ENCODE results near the gene PRDM5. TPM values are rescaled to one million over a fixed set of nuclear protein-coding genes. Genes with fewer than 3 reads are reported as not detected.

The PRDM5 gene
- polyA plus RNA-seq, 1 donor (not counting 4 experiments of a cell fraction or from before 2014, with no cell fraction given): 3.6 TPM

GRCh38 chr4:120671538-120671937 is 251.0 kb downstream of the PRDM5 start:
- Histone ChIP-seq H3K36me3 (ENCODE audit: control insufficient read depth in 2 of 2, extremely low read depth in 1 of 2, insufficient read depth in 2 of 2, low read length in 2 of 2) (no peaks in the 10 kb centered on the region), H3K4me2 (ENCODE audit: control insufficient read depth, extremely low read depth, insufficient read depth, low read depth, low read length) (no peak overlapping the region), H3K9me3 (ENCODE audit: control insufficient read depth, low read depth, low read length) (no peaks in the 10 kb centered on the region), H3K27me3 (ENCODE audit: control insufficient read depth, extremely low read depth, insufficient read depth, low read length) (no peaks in the 10 kb centered on the region), H3K27ac (ENCODE audit: control insufficient read depth, insufficient read depth, low read length) (no peak overlapping the region), H3K9me1 (ENCODE audit: control insufficient read depth, extremely low read depth, insufficient read depth, low read length) (no peaks in the 10 kb centered on the region), H3K79me2 (ENCODE audit: control insufficient read depth, insufficient read depth, low read length) (no peaks in the 10 kb centered on the region), H3K4me3 (ENCODE audit: control insufficient read depth in 2 of 3, extremely low read depth in 1 of 3, insufficient read depth in 2 of 3, low read depth in 1 of 3, low read length in 3 of 3) (no peak overlapping the region), H3K9ac (ENCODE audit: control insufficient read depth, extremely low read depth, insufficient read depth, low read length) (no peak overlapping the region), H3K4me1 (ENCODE audit: control insufficient read depth, extremely low read depth, insufficient read depth, low read length) (no peaks in the 10 kb centered on the region), H2AFZ (ENCODE audit: control insufficient read depth, low read length) (no peak overlapping the region), H4K20me1 (ENCODE audit: control insufficient read depth, extremely low read depth, insufficient read depth, low read length) (no peaks in the 10 kb centered on the region)
- dilution Hi-C loops (cut with MboI; ENCODE audit: extremely low pct_ligation_motif_present, low sequenced_read_pairs): no loop called here
- TF ChIP-seq CTCF (optimal IDR thresholded peaks at IDR 0.05 in 1 of 3, IDR thresholded peaks at IDR 0.05 in 1 of 3, conservative IDR thresholded peaks at IDR 0.05 in 1 of 3; ENCODE audit: extremely low read depth in 1 of 3, insufficient read depth in 2 of 3, low read length in 3 of 3) (no peak), EZH2 (IDR thresholded peaks at IDR 0.05; ENCODE audit: low read length) (no peak)
- DNase-seq (ENCODE audit: low read depth, low spot score) (no peak), FAIRE-seq (no peak)

- FAIRE-seq (no peak), DNase-seq (ENCODE audit: low read depth, low spot score) (no peak)
- no peak for TF ChIP-seq CTCF (optimal IDR thresholded peaks at IDR 0.05 in 1 of 3, IDR thresholded peaks at IDR 0.05 in 1 of 3, conservative IDR thresholded peaks at IDR 0.05 in 1 of 3; ENCODE audit: extremely low read depth in 1 of 3, insufficient read depth in 2 of 3, low read length in 3 of 3)
- no peak for TF ChIP-seq EZH2 (IDR thresholded peaks at IDR 0.05; ENCODE audit: low read length)
- dilution Hi-C loops (cut with MboI; ENCODE audit: extremely low pct_ligation_motif_present, low sequenced_read_pairs): no loop called here
- no peak overlapping the region for H3K4me3 ChIP-seq (ENCODE audit: control insufficient read depth in 2 of 3, extremely low read depth in 1 of 3, insufficient read depth in 2 of 3, low read depth in 1 of 3, low read length in 3 of 3)
- no peaks in the 10 kb centered on the region for H4K20me1 ChIP-seq (ENCODE audit: control insufficient read depth, extremely low read depth, insufficient read depth, low read length)
- no peaks in the 10 kb centered on the region for H3K9me3 ChIP-seq (ENCODE audit: control insufficient read depth, low read depth, low read length)
- H3K36me3 ChIP-seq (ENCODE audit: control insufficient read depth in 2 of 2, extremely low read depth in 1 of 2, insufficient read depth in 2 of 2, low read length in 2 of 2): no peaks in the 10 kb centered on the region
- no peaks in the 10 kb centered on the region for H3K27me3 ChIP-seq (ENCODE audit: control insufficient read depth, extremely low read depth, insufficient read depth, low read length)
- no peaks in the 10 kb centered on the region for H3K9me1 ChIP-seq (ENCODE audit: control insufficient read depth, extremely low read depth, insufficient read depth, low read length)
- H3K4me1 ChIP-seq (ENCODE audit: control insufficient read depth, extremely low read depth, insufficient read depth, low read length): no peaks in the 10 kb centered on the region
- H3K27ac ChIP-seq (ENCODE audit: control insufficient read depth, insufficient read depth, low read length): no peak overlapping the region
- H3K79me2 ChIP-seq (ENCODE audit: control insufficient read depth, insufficient read depth, low read length): no peaks in the 10 kb centered on the region
- no peak overlapping the region for H3K4me2 ChIP-seq (ENCODE audit: control insufficient read depth, extremely low read depth, insufficient read depth, low read depth, low read length)
- H3K9ac ChIP-seq (ENCODE audit: control insufficient read depth, extremely low read depth, insufficient read depth, low read length): no peak overlapping the region
- no peak overlapping the region for H2AFZ ChIP-seq (ENCODE audit: control insufficient read depth, low read length)
Measured at GRCh38 chr4:120667102-120667501, 255.4 kb downstream of the PRDM5 start.

All from keratinocyte (primary cell).